HepG2 (cell line): ENCODE data around the gene INO80B. TPM values are rescaled to one million over a fixed set of nuclear protein-coding genes. Genes with fewer than 3 reads are reported as not detected.

Experiments used
- CBX5 ChIP-seq: sonication (generic); formaldehyde crosslinking; IDR thresholded peaks from 2 replicates; pipeline ENCODE4 v1.4.0; 2020; ENCODE audit warnings: missing genetic modification reagents, borderline replicate concordance
- ELF1 ChIP-seq: sonication (generic); formaldehyde crosslinking; IDR thresholded peaks from 2 replicates; pipeline ENCODE4 v1.4.0; 2020; ENCODE audit warnings: missing genetic modification reagents
- FOXA1 ChIP-seq, 2 experiments: fragments of 450-650 bp in 1 of 2; sonication (generic) in 1 of 2; formaldehyde crosslinking in 1 of 2; IDR thresholded peaks; 2 replicates each; pipeline versions ENCODE4 v1.4.0 to v1.6.1; 2016 to 2020; ENCODE audit warnings: missing genetic modification reagents in 1 of 2
- FOXP4 ChIP-seq: sonication (generic); formaldehyde crosslinking; IDR thresholded peaks from 2 replicates; pipeline ENCODE4 v1.4.0; 2020; ENCODE audit warnings: missing genetic modification reagents
- HNF4A ChIP-seq: sonication (generic); formaldehyde crosslinking; IDR thresholded peaks from 2 replicates; pipeline ENCODE4 v1.4.0; 2020; ENCODE audit warnings: missing genetic modification reagents
- HOXD1 ChIP-seq: sonication (generic); formaldehyde crosslinking; IDR thresholded peaks from 2 replicates; pipeline ENCODE4 v1.5.0; 2020; ENCODE audit warnings: missing genetic modification reagents
- IRF1 ChIP-seq: sonication (generic); formaldehyde crosslinking; IDR thresholded peaks from 2 replicates; pipeline ENCODE4 v1.4.0; 2020; ENCODE audit warnings: low read depth, mild to moderate bottlenecking, missing genetic modification reagents
- MAFG ChIP-seq: sonication (generic); formaldehyde crosslinking; IDR thresholded peaks from 2 replicates; pipeline ENCODE4 v1.5.1; 2020; ENCODE audit warnings: mild to moderate bottlenecking, missing genetic modification reagents
- NR1H2 ChIP-seq: sonication (generic); formaldehyde crosslinking; IDR thresholded peaks from 2 replicates; pipeline ENCODE4 v1.8.1; 2022; ENCODE audit warnings: low read depth, missing genetic modification reagents, borderline replicate concordance
- PHF20 ChIP-seq: sonication (generic); formaldehyde crosslinking; IDR thresholded peaks from 2 replicates; pipeline ENCODE4 v1.5.0; 2020; ENCODE audit warnings: mild to moderate bottlenecking, missing genetic modification reagents
- THAP8 ChIP-seq: sonication (generic); formaldehyde crosslinking; IDR thresholded peaks from 2 replicates; pipeline ENCODE4 v1.5.1; 2020; ENCODE audit warnings: missing genetic modification reagents, mild to moderate bottlenecking, borderline replicate concordance
- USF2 ChIP-seq, 2 experiments: sonication (generic) in 1 of 2; formaldehyde crosslinking in 1 of 2; IDR thresholded peaks; 2 replicates each; pipeline versions ENCODE4 v1.5.1 to v1.6.1; 2011 to 2020; ENCODE audit warnings: borderline replicate concordance in 1 of 2, low read depth in 1 of 2, low read length in 1 of 2, mild to moderate bottlenecking in 1 of 2, missing genetic modification reagents in 1 of 2, moderate library complexity in 1 of 2
- ZNF383 ChIP-seq: sonication (generic); formaldehyde crosslinking; IDR thresholded peaks from 2 replicates; pipeline ENCODE4 v1.4.0; 2020; ENCODE audit warnings: missing genetic modification reagents, mild to moderate bottlenecking, borderline replicate concordance
- ZNF609 ChIP-seq: sonication (generic); formaldehyde crosslinking; IDR thresholded peaks from 2 replicates; pipeline ENCODE4 v1.4.0; 2020; ENCODE audit warnings: mild to moderate bottlenecking, missing genetic modification reagents, borderline replicate concordance
- ZNF614 ChIP-seq: IDR thresholded peaks from 2 replicates; pipeline ENCODE4 v1.6.1; 2018; ENCODE audit warnings: missing biosample characterization, missing genetic modification reagents, inconsistent platforms, borderline replicate concordance
- ZSCAN30 ChIP-seq: sonication (generic); formaldehyde crosslinking; IDR thresholded peaks from 2 replicates; pipeline ENCODE4 v1.5.0; 2020; ENCODE audit warnings: mild to moderate bottlenecking, missing genetic modification reagents
- polyA plus RNA-seq, 8 experiments: library from polyadenylated mRNA; depleted of rRNA in 3 of 8; stranded (reverse) in 7 of 8; unstranded in 1 of 8; fragments of >200 nt; fragmentation: Illumina TruSeq in 4 of 8; extraction: Trizol in 4 of 8; gene quantifications; 2 replicates each; pipeline versions ENCODE4 v1.2.1 to v1.2.3, GENCODE V29; 2011 to 2016; ENCODE audit warnings: low read depth in 4 of 8, missing spikeins in 1 of 8, mixed read lengths in 1 of 8; ENCODE audit not compliant: insufficient read depth in 1 of 8
- total RNA-seq, 5 experiments: library from RNA; depleted of rRNA; stranded (reverse); fragments of >200 nt; fragmentation: Illumina TruSeq; extraction: Trizol; gene quantifications; 2 replicates each; pipeline ENCODE4 v1.2.3, GENCODE V29; 2016; ENCODE audit warnings: low read depth in 1 of 5

INO80B gene
- total and polyA plus RNA-seq, 2 of the 13 experiments (the other 11 are each of a cell fraction or from before 2014, with no cell fraction given) = 6.2 to 14.5 TPM

- TF ChIP-seq THAP8 (CRISPR knock-in tag) (peak; percentile 85; the same call in 1 of the 2 replicates), HNF4A (CRISPR knock-in tag) (peak; percentile 93), ZNF383 (peak; percentile 84; the same call in 1 of the 2 replicates), ELF1 (peak; percentile 90), ZNF614 (no peak; the same call in 1 of the 2 replicates), USF2 (IDR thresholded peaks at IDR 0.05; ENCODE audit: low read depth, low read length) (no peak), USF2 (CRISPR knock-in tag; IDR thresholded peaks at IDR 0.05; ENCODE audit: borderline replicate concordance) (peak; percentile 50; the same call in 1 of the 2 replicates), CBX5 (CRISPR knock-in tag) (peak; percentile 76; the same call in 1 of the 2 replicates), ZSCAN30 (CRISPR knock-in tag) (no peak), MAFG (no peak), PHF20 (CRISPR knock-in tag) (peak; percentile 93), FOXP4 (CRISPR knock-in tag) (peak; percentile 70), FOXA1 (IDR thresholded peaks at IDR 0.05) (no peak), FOXA1 (CRISPR knock-in tag; IDR thresholded peaks at IDR 0.05) (no peak; the same call in 1 of the 2 replicates), NR1H2 (no peak), HOXD1 (CRISPR knock-in tag) (peak; percentile 50; the same call in 1 of the 2 replicates), ZNF609 (CRISPR knock-in tag) (peak; percentile 72), IRF1 (0 out of 2 replicates have a peak, but pooled peaks have one; percentile 64)
Observed at GRCh38 chr2:74482801-74483674, 28.2 kb downstream of the INO80B start, which contains the start of the genes CCDC142 and TTC31 (continued).
